Stimulated activated CD8-positive, alpha-beta memory T cell treated with anti-CD3 and anti-CD28 coated beads, Interleukin-12 subunit alpha, Interleukin-12 subunit beta, amount 100 ng/mL, for 1 hour (primary cell): ENCODE results near the gene CDC42EP4.
"Not testable (repeated sequence)": the region's sequence is repeated elsewhere in the genome, so short reads cannot be mapped to it uniquely, and the experiment has no call there.

Experiments
- DNase-seq: peaks from one replicate; pipeline ENCODE4 v3.0.0-alpha.2; 2020; ENCODE audit warnings: low read depth

The CDC42EP4 gene

GRCh38 chr17:73318836-73319235, 7.0 kb upstream of the CDC42EP4 start:
- no peak for DNase-seq

GRCh38 chr17:73318427-73318813, 6.6 kb upstream of the CDC42EP4 start:
- DNase-seq = no peak

GRCh38 chr17:73317513-73318426, 6.0 kb upstream of the CDC42EP4 start:
- no peak for DNase-seq

- DNase-seq = no peak
Measured at GRCh38 chr17:73316919-73317505, 5.2 kb upstream of the CDC42EP4 start.

- no peak for DNase-seq
Measured at GRCh38 chr17:73315471-73315870, 3.7 kb upstream of the CDC42EP4 start.

- no peak for DNase-seq
Measured at GRCh38 chr17:73313526-73314127, 1.8 kb upstream of the CDC42EP4 start.

- not testable (repeated sequence) for DNase-seq
Measured at GRCh38 chr17:73312887-73313286, 1.1 kb upstream of the CDC42EP4 start.

- DNase-seq = no peak
Measured at GRCh38 chr17:73311428-73311780, 397 bp downstream of the CDC42EP4 start.

- DNase-seq = no peak
Measured at GRCh38 chr17:73309727-73310596, 1.8 kb downstream of the CDC42EP4 start.

GRCh38 chr17:73308959-73309358, 2.8 kb downstream of the CDC42EP4 start:
- not testable (repeated sequence) for DNase-seq

GRCh38 chr17:73308017-73308823, 3.6 kb downstream of the CDC42EP4 start:
- DNase-seq = no peak

- no peak for DNase-seq
Measured at GRCh38 chr17:73307130-73307529, 4.7 kb downstream of the CDC42EP4 start.

- no peak for DNase-seq
Measured at GRCh38 chr17:73305845-73306836, 5.7 kb downstream of the CDC42EP4 start.

GRCh38 chr17:73304971-73305812, 6.6 kb downstream of the CDC42EP4 start:
- DNase-seq = no peak

GRCh38 chr17:73304438-73304837, 7.4 kb downstream of the CDC42EP4 start:
- DNase-seq = no peak

- no peak for DNase-seq
Measured at GRCh38 chr17:73302189-73302588, 9.6 kb downstream of the CDC42EP4 start.

- DNase-seq = no peak
Measured at GRCh38 chr17:73301369-73301768, 10.4 kb downstream of the CDC42EP4 start.

GRCh38 chr17:73300392-73300791, 11.4 kb downstream of the CDC42EP4 start:
- DNase-seq = no peak
